OCI-LY1 (cell line): Measurements from ENCODE around the gene ADGRV1.

Experiments
- H2AFZ ChIP-seq: fragments of 200-600 bp; sonication (generic), shearing (Covaris generic); 2 replicates; pipeline ENCODE4 v1.6.0; 2014; ENCODE audit warnings: antibody characterized with exemption, mild to moderate bottlenecking, low read length
- H3F3A ChIP-seq: fragments of 200-600 bp; sonication (generic), shearing (Covaris generic); 2 replicates; pipeline ENCODE4 v1.6.0; 2014; ENCODE audit warnings: mild to moderate bottlenecking, antibody characterized with exemption, low read length, moderate library complexity; ENCODE audit not compliant: insufficient read depth
- H3K27ac ChIP-seq: fragments of 200-600 bp; sonication (generic); 2 replicates; pipeline ENCODE4 v1.5.1; 2014; ENCODE audit warnings: low read length, mixed run types, mild to moderate bottlenecking, low read depth; ENCODE audit not compliant: poor library complexity, severe bottlenecking
- H3K27me3 ChIP-seq: fragments of 200-600 bp; sonication (generic); 2 replicates; pipeline ENCODE4 v1.6.0; 2014; ENCODE audit warnings: antibody characterized with exemption, mild to moderate bottlenecking, low read length, moderate library complexity; ENCODE audit not compliant: insufficient read depth
- H3K36me3 ChIP-seq: fragments of 200-600 bp; sonication (generic); 2 replicates; pipeline ENCODE4 v1.6.1; 2014; ENCODE audit warnings: mild to moderate bottlenecking, antibody characterized with exemption, low read length, moderate library complexity, mixed read lengths; ENCODE audit not compliant: insufficient read depth
- H3K4me1 ChIP-seq: fragments of 200-600 bp; sonication (generic); 2 replicates; pipeline ENCODE4 v1.5.1; 2014; ENCODE audit warnings: mild to moderate bottlenecking, low read length, moderate library complexity; ENCODE audit not compliant: insufficient read depth, severe bottlenecking
- H3K4me2 ChIP-seq: fragments of 200-600 bp; sonication (generic), shearing (Covaris generic); 2 replicates; pipeline ENCODE4 v1.6.1; 2014; ENCODE audit warnings: low read length
- H3K4me3 ChIP-seq: fragments of 200-600 bp; sonication (generic); 2 replicates; pipeline ENCODE4 v1.5.1; 2014; ENCODE audit warnings: low read length, low read depth, mild to moderate bottlenecking, mixed read lengths; ENCODE audit not compliant: poor library complexity, severe bottlenecking
- H3K79me2 ChIP-seq: fragments of 200-600 bp; shearing (Covaris generic); 2 replicates; pipeline ENCODE4 v1.6.1; 2016; ENCODE audit warnings: mixed run types, low read length, mixed read lengths; ENCODE audit not compliant: insufficient read depth
- H3K9ac ChIP-seq: fragments of 200-600 bp; sonication (generic), shearing (Covaris generic); 2 replicates; pipeline ENCODE4 v1.6.1; 2014; ENCODE audit warnings: mild to moderate bottlenecking, low read length, mixed read lengths
- H3K9me2 ChIP-seq: fragments of 200-600 bp; sonication (generic), shearing (Covaris generic); 2 replicates; pipeline ENCODE4 v1.6.1; 2014; ENCODE audit warnings: low read depth, mild to moderate bottlenecking, low read length, mixed read lengths
- H3K9me3 ChIP-seq: fragments of 200-600 bp; shearing (Covaris generic); 2 replicates; pipeline ENCODE4 v1.6.1; 2014; ENCODE audit warnings: low read length, mixed read lengths
- H4K20me1 ChIP-seq: fragments of 200-600 bp; sonication (generic), shearing (Covaris generic); 2 replicates; pipeline ENCODE4 v1.6.0; 2016; ENCODE audit warnings: mild to moderate bottlenecking, low read length; ENCODE audit not compliant: insufficient read depth
- CTCF ChIP-seq: fragments of 200-600 bp; sonication (generic), shearing (Covaris generic); IDR thresholded peaks from 2 replicates; pipeline ENCODE4 v1.5.1; 2017; ENCODE audit warnings: mild to moderate bottlenecking, antibody characterized with exemption, low read length, moderate library complexity, mixed read lengths
- EZH2 ChIP-seq: fragments of 200-600 bp; sonication (generic), shearing (Covaris generic); IDR thresholded peaks from 2 replicates; pipeline ENCODE4 v1.8.0; 2017; ENCODE audit warnings: borderline replicate concordance, mixed run types, mild to moderate bottlenecking, antibody characterized with exemption, low read length, moderate library complexity, mixed read lengths

ADGRV1 gene

GRCh38 chr5:91189480-91190313 is 631.1 kb downstream of the ADGRV1 start:
- Histone ChIP-seq H2AFZ (no peak overlapping the region), H3K27ac (no peak overlapping the region), H3K9me3 (no peaks in the 10 kb centered on the region), H3K4me1 (no peaks in the 10 kb centered on the region), H3F3A (no peaks in the 10 kb centered on the region), H3K4me3 (no peak overlapping the region), H3K9ac (no peak overlapping the region), H3K79me2 (no peaks in the 10 kb centered on the region), H3K9me2 (no peaks in the 10 kb centered on the region), H3K36me3 (no peaks in the 10 kb centered on the region), H3K27me3 (no peaks in the 10 kb centered on the region), H4K20me1 (no peaks in the 10 kb centered on the region), H3K4me2 (no peak overlapping the region)
- TF ChIP-seq CTCF = no peak
- no peak for TF ChIP-seq EZH2

GRCh38 chr5:91190314-91190690 is 631.7 kb downstream of the ADGRV1 start:
- H3K4me2 ChIP-seq = no peak overlapping the region
- no peaks in the 10 kb centered on the region for H3F3A ChIP-seq
- H3K9ac ChIP-seq = no peak overlapping the region
- no peaks in the 10 kb centered on the region for H3K9me2 ChIP-seq
- H3K4me1 ChIP-seq = no peaks in the 10 kb centered on the region
- no peaks in the 10 kb centered on the region for H4K20me1 ChIP-seq
- H2AFZ ChIP-seq = no peak overlapping the region
- no peaks in the 10 kb centered on the region for H3K36me3 ChIP-seq
- H3K27me3 ChIP-seq = no peaks in the 10 kb centered on the region
- H3K4me3 ChIP-seq = no peak overlapping the region
- H3K79me2 ChIP-seq = no peaks in the 10 kb centered on the region
- no peak for TF ChIP-seq CTCF
- TF ChIP-seq EZH2 = no peak
- no peaks in the 10 kb centered on the region for H3K9me3 ChIP-seq
- H3K27ac ChIP-seq = no peak overlapping the region

GRCh38 chr5:91194824-91195381 is 636.3 kb downstream of the ADGRV1 start:
- no peaks in the 10 kb centered on the region for H3K79me2 ChIP-seq
- H3K27ac ChIP-seq = no peak overlapping the region
- no peak overlapping the region for H3K4me2 ChIP-seq
- H3F3A ChIP-seq = no peaks in the 10 kb centered on the region
- H3K9me3 ChIP-seq = no peaks in the 10 kb centered on the region
- H3K9me2 ChIP-seq = no peaks in the 10 kb centered on the region
- no peak overlapping the region for H2AFZ ChIP-seq
- H4K20me1 ChIP-seq = no peaks in the 10 kb centered on the region
- no peaks in the 10 kb centered on the region for H3K36me3 ChIP-seq
- H3K27me3 ChIP-seq = no peaks in the 10 kb centered on the region
- no peak overlapping the region for H3K4me3 ChIP-seq
- H3K9ac ChIP-seq = no peak overlapping the region
- TF ChIP-seq EZH2 = no peak
- TF ChIP-seq CTCF = no peak
- H3K4me1 ChIP-seq = no peaks in the 10 kb centered on the region
